Activated CD8-positive, alpha-beta T cell treated with anti-CD3 and anti-CD28 coated beads for 36 hours (primary cell): Measurements from ENCODE around the gene SLC40A1. TPM values are rescaled to one million over a fixed set of nuclear protein-coding genes. Genes with fewer than 3 reads are reported as not detected.
A peak's percentile ranks its signal among the peaks of the same experiment; 100 is the strongest.

Experiments
- ATAC-seq: fragments of 200-7000 bp; cut with Tn5 transposase; one replicate; pipeline ENCODE4 v1.10.0; 2021; ENCODE audit warnings: mild to moderate bottlenecking, moderate library complexity
- CTCF ChIA-PET: fragments of 350-600 bp; sonication (Branson Sonifier 250); formaldehyde crosslinking; loops from one replicate; lab custom pipeline; 2021; ENCODE audit warnings: antibody characterized with exemption; lab: Charles Lee
- POLR2A ChIA-PET: fragments of 350-600 bp; sonication (Branson Sonifier 250); formaldehyde crosslinking; loops from one replicate; lab custom pipeline; 2021; ENCODE audit warnings: antibody characterized with exemption; lab: Charles Lee
- DNase-seq: peaks from one replicate; pipeline ENCODE4 v3.0.0-alpha.2; 2020
- H3K27ac Mint-ChIP-seq: one replicate; pipeline ENCODE4 v1.8.0; 2021; ENCODE audit warnings: mild to moderate bottlenecking, mixed read lengths
- H3K27me3 Mint-ChIP-seq: one replicate; pipeline ENCODE4 v1.8.0; 2021; ENCODE audit warnings: mixed read lengths
- H3K36me3 Mint-ChIP-seq: one replicate; pipeline ENCODE4 v1.8.0; 2021; ENCODE audit warnings: low read depth, mixed read lengths
- H3K4me1 Mint-ChIP-seq: one replicate; pipeline ENCODE4 v1.8.0; 2021; ENCODE audit warnings: low read depth, mixed read lengths
- H3K4me3 Mint-ChIP-seq: one replicate; pipeline ENCODE4 v1.8.0; 2021; ENCODE audit warnings: mild to moderate bottlenecking, moderate library complexity, mixed read lengths
- H3K9me3 Mint-ChIP-seq: one replicate; pipeline ENCODE4 v1.8.0; 2021; ENCODE audit warnings: mixed read lengths
- intact Hi-C: fragments of 100-400 bp; cut with micrococcal nuclease; formaldehyde crosslinking; loops from one replicate; pipeline ENCODE4 v1.10.0; 2022
- total RNA-seq, 2 experiments: library from RNA; stranded (reverse); gene quantifications; one replicate each; pipeline ENCODE4 v1.2.3, GENCODE V29; 2021
- TF ChIP-seq, protein P1 (sequence below): fragments of 200-600 bp; IDR thresholded peaks from one replicate; pipeline ENCODE4 v1.8.0; 2022; ENCODE audit warnings: antibody characterized with exemption, mild to moderate bottlenecking

The SLC40A1 gene
- total RNA-seq, 2 experiments from 2014 or later: 1.2 to 1.5 TPM

DNA sequence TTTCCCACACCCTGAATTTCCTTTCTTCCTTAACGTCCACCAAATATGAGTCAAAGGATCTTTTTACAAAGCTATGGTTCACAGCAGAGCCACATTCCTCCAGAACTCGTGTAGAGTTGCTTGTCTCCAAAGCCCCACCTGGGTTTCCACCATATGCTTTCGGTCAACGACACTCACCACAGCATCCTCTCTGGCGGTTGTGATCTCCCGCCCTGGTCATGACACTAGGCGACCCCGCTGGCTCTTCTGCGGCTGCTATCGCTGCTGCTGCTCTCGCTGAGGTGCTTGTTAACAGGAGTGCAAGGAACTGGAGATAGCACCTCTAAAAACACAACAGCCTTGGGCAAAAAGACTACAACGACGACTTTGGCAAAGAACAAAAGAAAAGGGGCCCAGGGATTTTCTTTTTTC, 340 bp downstream of the SLC40A1 start:
- Mint-ChIP-seq H3K4me1 (peaks cover 25% of the 10 kb centered on the region), H3K27me3 (peaks cover 25% of the 10 kb centered on the region), H3K9me3 (no peaks in the 10 kb centered on the region), H3K4me3 (peak overlapping the region; percentile 74), H3K27ac (peak overlapping the region; percentile 1), H3K36me3 (no peaks in the 10 kb centered on the region)
- peak; percentile 48 for DNase-seq
- TF ChIP-seq, protein P1, sequence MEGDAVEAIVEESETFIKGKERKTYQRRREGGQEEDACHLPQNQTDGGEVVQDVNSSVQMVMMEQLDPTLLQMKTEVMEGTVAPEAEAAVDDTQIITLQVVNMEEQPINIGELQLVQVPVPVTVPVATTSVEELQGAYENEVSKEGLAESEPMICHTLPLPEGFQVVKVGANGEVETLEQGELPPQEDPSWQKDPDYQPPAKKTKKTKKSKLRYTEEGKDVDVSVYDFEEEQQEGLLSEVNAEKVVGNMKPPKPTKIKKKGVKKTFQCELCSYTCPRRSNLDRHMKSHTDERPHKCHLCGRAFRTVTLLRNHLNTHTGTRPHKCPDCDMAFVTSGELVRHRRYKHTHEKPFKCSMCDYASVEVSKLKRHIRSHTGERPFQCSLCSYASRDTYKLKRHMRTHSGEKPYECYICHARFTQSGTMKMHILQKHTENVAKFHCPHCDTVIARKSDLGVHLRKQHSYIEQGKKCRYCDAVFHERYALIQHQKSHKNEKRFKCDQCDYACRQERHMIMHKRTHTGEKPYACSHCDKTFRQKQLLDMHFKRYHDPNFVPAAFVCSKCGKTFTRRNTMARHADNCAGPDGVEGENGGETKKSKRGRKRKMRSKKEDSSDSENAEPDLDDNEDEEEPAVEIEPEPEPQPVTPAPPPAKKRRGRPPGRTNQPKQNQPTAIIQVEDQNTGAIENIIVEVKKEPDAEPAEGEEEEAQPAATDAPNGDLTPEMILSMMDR: no peak
- ATAC-seq: peak; percentile 55
- ChIA-PET CTCF (interaction anchor here (0.8 to 1.5 kb wide), 3 partner anchors 8 to 52 kb away, joined by 3 to 4 read pairs (median 3); no protein-coding TSS in a partner anchor), POLR2A (interaction anchor here (0.9 kb wide), 2 partner anchors 11 to 115 kb away, joined by 3 to 4 read pairs; no protein-coding TSS in a partner anchor)
- intact Hi-C loops: no loop called here

DNA sequence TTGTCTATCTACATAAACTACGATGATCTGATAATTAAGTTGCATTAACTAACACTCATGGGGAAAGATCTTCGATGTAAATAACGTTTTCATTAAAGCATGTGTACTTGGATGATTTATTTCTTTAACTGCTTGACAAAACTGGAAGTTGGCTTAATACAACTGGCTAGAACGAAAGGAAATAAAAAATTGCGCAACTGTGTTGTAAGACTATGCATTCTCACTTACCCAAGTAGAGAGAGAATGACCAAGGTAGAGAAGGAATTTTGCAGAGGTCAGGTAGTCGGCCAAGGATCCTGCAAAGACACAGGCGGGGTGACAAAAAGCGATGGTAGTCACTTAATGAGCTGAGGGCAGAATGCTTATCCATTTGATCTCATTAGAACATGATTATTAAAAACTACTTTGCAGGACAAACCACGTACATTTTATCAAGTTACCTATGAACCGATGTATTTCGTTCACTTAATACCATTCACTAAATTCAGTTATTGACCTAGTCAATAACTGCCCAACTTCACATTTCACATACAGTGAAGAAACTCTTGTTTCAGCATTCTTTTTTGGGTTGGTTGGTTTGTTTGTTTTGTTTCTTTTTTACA, 900 bp downstream of the SLC40A1 start:
- ATAC-seq: no peak
- Mint-ChIP-seq H3K36me3 (no peaks in the 10 kb centered on the region), H3K4me1 (peaks cover 25% of the 10 kb centered on the region), H3K9me3 (no peaks in the 10 kb centered on the region), H3K27me3 (peaks cover 25% of the 10 kb centered on the region), H3K27ac (no peak overlapping the region), H3K4me3 (peak overlapping the region; percentile 74)
- intact Hi-C loops: no loop called here
- CTCF ChIA-PET: no interaction called here
- POLR2A ChIA-PET: no interaction called here
- TF ChIP-seq, protein P1: no peak
- DNase-seq: no peak

GRCh38 chr2:189578272-189578950, 2.2 kb downstream of the SLC40A1 start:
- TF ChIP-seq, protein P1: no peak
- Mint-ChIP-seq H3K36me3 (no peaks in the 10 kb centered on the region), H3K27ac (no peak overlapping the region), H3K27me3 (peaks cover 21% of the 10 kb centered on the region), H3K4me3 (no peak overlapping the region), H3K4me1 (peaks cover 25% of the 10 kb centered on the region), H3K9me3 (no peaks in the 10 kb centered on the region)
- intact Hi-C loops: no loop called here
- no peak for ATAC-seq
- ChIA-PET CTCF (no interaction called here), POLR2A (no interaction called here)
- no peak for DNase-seq

- ATAC-seq: no peak
- intact Hi-C loops: no loop called here
- H3K9me3 Mint-ChIP-seq: no peaks in the 10 kb centered on the region
- no peaks in the 10 kb centered on the region for H3K36me3 Mint-ChIP-seq
- ChIA-PET POLR2A (no interaction called here), CTCF (interaction anchor here (0.7 to 1.3 kb wide), 2 partner anchors 31 to 84 kb away, joined by 3 to 4 read pairs; no protein-coding TSS in a partner anchor)
- no peak overlapping the region for H3K27ac Mint-ChIP-seq
- H3K4me3 Mint-ChIP-seq: no peak overlapping the region
- peaks cover 12% of the 10 kb centered on the region for H3K27me3 Mint-ChIP-seq
- TF ChIP-seq, protein P1: no peak
- DNase-seq: no peak
- H3K4me1 Mint-ChIP-seq: peaks cover 20% of the 10 kb centered on the region
Measured at GRCh38 chr2:189577121-189577520, 3.5 kb downstream of the SLC40A1 start.

DNA sequence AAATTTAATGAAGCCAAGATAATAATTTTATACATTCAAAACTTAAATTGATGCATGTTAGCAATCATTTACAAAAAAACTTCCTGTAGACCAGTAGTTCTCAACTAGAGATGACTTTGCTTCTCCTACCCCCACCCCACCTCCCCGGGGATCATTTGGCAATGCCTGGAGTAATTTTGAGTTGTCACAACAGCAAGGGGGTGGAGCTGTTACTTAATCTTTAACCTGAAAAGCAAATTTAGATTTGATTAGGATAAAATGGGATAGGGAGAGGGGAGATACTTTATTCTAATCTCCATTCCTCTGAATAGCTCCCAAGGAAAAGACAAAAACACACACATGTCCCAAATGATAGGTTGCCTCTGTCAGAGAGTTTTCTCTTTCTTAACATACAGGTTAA, 4.2 kb downstream of the SLC40A1 start:
- POLR2A ChIA-PET: no interaction called here
- ATAC-seq: no peak
- Mint-ChIP-seq H3K4me1 (peaks cover 13% of the 10 kb centered on the region), H3K4me3 (no peak overlapping the region), H3K27me3 (peaks cover 5% of the 10 kb centered on the region), H3K27ac (no peak overlapping the region), H3K9me3 (no peaks in the 10 kb centered on the region), H3K36me3 (no peaks in the 10 kb centered on the region)
- CTCF ChIA-PET: no interaction called here
- TF ChIP-seq, protein P1: no peak
- intact Hi-C loops: no loop called here
- no peak for DNase-seq
